COR-L47 (cell line): ENCODE data around the gene BMP3.

Experiments
- DNase-seq: peaks from one replicate; lab custom pipeline; 2025; lab: John Stamatoyannopoulos, UW

BMP3 gene

DNA sequence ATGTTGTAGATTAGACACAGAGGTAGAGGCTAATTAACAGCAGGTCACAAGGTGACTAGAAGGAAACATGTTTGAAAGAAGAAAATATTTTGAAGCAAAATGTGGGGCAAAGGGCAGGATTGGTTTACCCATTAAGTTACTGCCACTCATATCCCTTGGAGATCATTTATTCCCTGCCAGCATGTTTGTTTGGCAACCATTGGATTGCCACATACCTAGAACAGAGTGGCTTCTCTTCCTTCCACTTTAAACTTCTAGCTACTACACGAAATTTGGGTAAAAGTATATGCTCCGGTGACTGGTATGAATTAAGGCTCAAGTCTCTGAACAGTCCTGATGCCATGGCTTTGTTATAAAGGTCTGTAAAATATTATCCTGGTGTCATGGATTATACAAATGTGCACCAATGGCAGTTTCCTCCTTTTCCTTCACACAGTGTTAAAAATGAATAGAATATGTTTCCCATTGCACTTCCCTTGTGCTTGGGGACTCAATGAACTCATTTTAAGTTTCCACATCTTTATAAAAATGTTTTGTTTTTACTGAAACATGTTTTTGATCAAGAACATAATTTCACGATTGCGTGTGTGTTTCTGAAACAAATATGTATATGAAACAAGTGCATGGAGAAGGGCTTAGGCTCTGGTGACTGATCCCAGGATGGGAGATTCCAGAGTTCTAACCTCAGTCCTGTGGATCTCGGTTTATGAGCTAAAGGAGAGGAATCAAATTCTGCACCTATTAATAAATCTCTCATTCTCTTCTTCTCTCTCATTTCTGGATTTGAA lies 12.3 kb downstream of the BMP3 start:
- no peak for DNase-seq

DNA sequence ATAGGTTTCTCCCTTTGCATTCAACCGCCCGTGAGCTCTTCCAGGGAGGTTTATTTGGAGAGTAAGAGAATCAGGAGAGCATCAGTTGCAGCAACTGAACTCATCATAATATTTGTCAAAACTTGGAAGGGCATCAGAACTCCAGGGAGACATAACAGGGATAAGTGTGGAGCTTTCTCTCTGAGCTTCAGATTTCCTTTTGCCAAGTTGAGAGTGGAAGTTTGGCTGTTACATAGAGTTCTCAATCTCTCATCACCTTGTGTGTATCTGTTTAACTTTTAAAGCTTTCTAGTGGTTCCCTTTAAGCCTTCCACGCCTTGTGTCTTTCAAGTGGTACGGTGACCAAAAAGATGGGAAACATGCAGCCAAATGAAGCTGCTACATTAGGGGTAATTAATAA lies 18.8 kb downstream of the BMP3 start:
- DNase-seq, result no peak

GRCh38 chr4:81049907-81050306 lies 19.4 kb downstream of the BMP3 start:
- no peak for DNase-seq

DNA sequence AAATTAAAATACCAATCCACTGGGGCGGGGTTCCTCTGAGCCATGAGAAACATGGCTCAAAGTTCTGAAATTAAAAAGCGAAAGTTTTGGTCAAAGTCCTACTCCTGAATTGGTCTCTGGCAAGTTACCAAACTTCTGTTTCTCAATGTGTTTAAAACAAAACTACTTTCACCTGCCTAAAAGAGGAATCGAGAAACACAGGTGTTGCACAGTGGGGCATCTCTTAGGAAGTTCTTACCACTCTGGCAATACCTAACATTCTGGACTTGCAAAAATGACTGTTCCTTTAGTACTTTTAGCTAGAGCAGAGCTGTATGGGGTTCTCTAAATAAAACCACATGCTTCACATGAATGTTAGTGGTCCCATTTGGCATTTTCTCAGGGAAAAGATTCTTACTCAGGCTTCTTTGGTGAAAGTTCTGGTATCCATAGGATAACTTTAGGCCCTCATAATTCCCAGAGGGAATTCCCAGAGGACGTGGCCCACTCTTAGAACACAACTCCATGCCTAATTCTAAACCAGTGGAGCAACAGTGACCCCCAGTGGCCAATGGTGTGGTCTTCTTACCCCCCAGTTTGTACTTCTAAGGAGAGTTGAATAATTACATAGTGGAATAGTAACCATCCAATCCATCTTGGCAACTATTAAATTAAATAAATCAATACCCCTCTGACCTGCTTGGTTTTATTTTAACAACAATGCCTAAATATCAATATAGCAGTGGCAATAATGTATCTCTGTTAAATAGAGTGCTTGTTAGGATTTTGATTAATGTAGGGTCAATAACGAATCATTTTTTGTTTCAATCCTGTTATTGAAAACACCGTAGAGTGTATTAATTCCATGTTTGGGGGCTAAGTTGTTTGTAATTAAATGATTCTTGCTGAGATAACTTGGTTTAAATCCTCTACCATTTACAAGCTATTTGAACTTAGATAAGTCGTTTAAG lies 21.9 kb downstream of the BMP3 start:
- peak; percentile 48 for DNase-seq

GRCh38 chr4:81058621-81059020 lies 28.1 kb downstream of the BMP3 start:
- DNase-seq, result no peak

GRCh38 chr4:81060587-81061343 lies 30.3 kb downstream of the BMP3 start:
- DNase-seq, result no peak

- DNase-seq, result no peak
Observed at GRCh38 chr4:81061344-81061730, 30.8 kb downstream of the BMP3 start.

DNA sequence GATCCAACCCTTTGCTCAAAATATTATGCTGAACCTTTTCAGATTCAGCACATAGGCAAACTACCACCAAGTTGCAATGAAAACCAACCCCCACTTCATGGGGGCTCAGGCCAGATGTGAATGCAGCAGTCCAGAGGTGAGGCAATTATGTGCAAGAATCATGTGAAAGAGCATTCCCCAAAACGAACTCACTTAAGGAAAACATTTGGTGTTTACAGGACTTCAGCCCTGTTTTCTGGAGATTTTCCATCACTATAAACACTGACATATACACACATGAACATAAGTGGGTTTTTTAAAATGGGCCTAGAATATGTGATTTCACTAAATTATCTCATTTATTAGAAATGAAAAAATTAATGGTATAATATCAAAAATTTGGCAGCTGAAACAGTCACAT lies 31.5 kb downstream of the BMP3 start:
- no peak for DNase-seq

GRCh38 chr4:81065446-81065845 lies 34.9 kb downstream of the BMP3 start:
- DNase-seq, result no peak

- peak; percentile 78 for DNase-seq
Observed at GRCh38 chr4:81069706-81070331, 39.3 kb downstream of the BMP3 start.

DNA sequence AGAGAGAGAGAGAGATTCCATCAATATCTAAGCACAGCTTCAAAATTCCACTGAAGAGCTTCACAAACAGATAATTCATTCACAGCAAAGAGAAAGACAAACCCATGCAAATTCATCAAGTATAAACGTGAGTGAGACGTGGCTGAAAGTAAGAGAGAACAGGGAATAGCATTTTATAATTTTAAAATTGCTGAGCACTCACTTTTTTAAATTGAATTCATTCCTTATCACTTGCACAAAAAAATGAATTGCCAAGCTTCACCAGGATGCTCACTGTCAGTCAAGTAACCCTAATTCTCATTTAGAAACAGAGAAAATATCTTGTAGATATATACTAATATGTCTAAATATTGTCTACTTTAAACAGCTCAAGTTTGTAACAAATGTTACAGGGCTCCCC lies 40.5 kb downstream of the BMP3 start:
- no peak for DNase-seq

GRCh38 chr4:81081156-81081555 lies 50.6 kb downstream of the BMP3 start:
- no peak for DNase-seq

DNA sequence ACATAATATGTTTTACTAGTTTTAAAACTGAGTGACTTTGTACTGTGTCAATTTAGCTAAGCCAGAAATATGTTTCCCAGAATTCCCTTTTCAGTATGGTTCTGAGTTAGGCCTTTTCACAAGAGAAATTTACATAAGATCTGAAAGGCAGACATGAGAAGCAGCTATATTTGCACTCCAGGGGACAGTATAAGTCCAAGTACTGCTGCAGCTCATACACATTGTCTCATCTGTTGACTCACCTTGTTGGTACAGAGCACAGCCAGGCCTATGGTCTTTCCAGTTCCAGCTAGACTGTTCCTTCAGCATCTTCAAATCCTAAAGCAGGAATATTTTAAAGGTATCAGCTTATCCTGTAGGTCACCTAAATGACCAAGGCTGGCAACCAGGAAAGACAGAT lies 53.5 kb downstream of the BMP3 start:
- peak; percentile 35 for DNase-seq

DNA sequence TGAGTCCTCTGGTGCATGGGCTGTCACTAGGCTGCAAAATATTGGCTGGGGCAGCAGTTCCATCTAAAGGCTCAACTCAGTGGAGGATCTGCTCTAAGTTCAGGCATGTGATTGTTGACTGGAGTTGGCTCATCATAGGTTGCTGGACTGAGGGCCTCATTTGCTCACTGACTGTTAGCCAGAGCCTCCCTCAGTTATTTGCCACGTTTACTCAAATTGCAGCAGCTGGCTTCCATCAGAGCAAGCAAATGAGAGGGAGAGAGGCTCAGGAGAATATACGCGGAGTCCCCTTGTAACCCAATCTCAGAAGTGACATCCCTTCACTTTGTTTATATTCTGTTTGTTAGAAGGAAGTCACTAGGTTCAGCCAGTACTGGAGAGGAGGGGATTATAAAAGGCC lies 54.1 kb downstream of the BMP3 start:
- no peak for DNase-seq

- DNase-seq, result no peak
Observed at GRCh38 chr4:81085291-81085690, 54.8 kb downstream of the BMP3 start.

DNA sequence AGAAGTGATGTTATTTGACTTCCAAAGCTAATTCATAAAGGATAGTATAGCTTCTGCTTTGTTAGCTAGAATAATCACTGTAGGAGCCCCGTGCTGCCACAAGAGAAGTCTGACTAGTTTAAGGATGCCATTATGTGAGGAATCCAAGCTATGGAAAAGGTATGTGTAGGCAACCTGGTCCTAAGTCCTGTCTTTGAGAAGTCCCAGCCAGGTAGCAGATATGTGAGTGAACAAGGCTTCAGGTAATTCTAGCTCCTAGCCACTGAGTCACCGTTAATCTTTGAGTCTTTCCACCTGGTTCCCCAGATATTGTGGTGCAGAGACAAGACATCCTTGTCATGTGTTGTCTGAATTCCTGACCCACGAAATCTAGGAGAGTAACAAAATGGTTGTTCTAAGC lies 55.5 kb downstream of the BMP3 start:
- DNase-seq, result no peak

GRCh38 chr4:81093720-81094401 lies 63.4 kb downstream of the BMP3 start:
- no peak for DNase-seq

GRCh38 chr4:81095389-81095788 lies 64.9 kb downstream of the BMP3 start:
- no peak for DNase-seq

GRCh38 chr4:81096566-81096965 lies 66.1 kb downstream of the BMP3 start:
- DNase-seq, result no peak

- DNase-seq, result no peak
Observed at GRCh38 chr4:81102107-81102506, 71.6 kb downstream of the BMP3 start.

- DNase-seq, result no peak
Observed at GRCh38 chr4:81106150-81106549, 75.6 kb downstream of the BMP3 start.
